Measurements from ENCODE around the gene CRY1.

- TF ChIP-seq CTCF (IDR thresholded peaks at IDR 0.05; ENCODE audit: low read depth, low read length) (no peak), MAX (IDR thresholded peaks at IDR 0.05; ENCODE audit: low read depth, low read length) (no peak), POLR2A (IDR thresholded peaks at IDR 0.05; ENCODE audit: extremely low read depth, insufficient read length) (no peak), MYC (IDR thresholded peaks at IDR 0.05; ENCODE audit: low read depth, low read length) (no peak)
These were observed 107.2 kb downstream of the CRY1 start for GRCh38 chr12:106986135-106986534.

Data from NB4 (cell line).